DOHH2 (cell line): ENCODE results near the gene TFDP1.
"Not testable (repeated sequence)": the region's sequence is repeated elsewhere in the genome, so short reads cannot be mapped to it uniquely, and the experiment has no call there.

ENCODE experiments used
- CTCF ChIP-seq: fragments of 200-600 bp; sonication (generic); IDR thresholded peaks from one replicate; pipeline ENCODE4 v1.5.1; 2014; ENCODE audit warnings: antibody characterized with exemption, mild to moderate bottlenecking, low read depth, low read length; ENCODE audit not compliant: poor library complexity, severe bottlenecking
- EZH2phosphoT487 ChIP-seq: fragments of 200-600 bp; sonication (generic); IDR thresholded peaks from 2 replicates; pipeline ENCODE4 v1.6.1; 2017; ENCODE audit warnings: borderline replicate concordance, mild to moderate bottlenecking, antibody characterized with exemption, low read length, moderate library complexity, mixed read lengths

DNA sequence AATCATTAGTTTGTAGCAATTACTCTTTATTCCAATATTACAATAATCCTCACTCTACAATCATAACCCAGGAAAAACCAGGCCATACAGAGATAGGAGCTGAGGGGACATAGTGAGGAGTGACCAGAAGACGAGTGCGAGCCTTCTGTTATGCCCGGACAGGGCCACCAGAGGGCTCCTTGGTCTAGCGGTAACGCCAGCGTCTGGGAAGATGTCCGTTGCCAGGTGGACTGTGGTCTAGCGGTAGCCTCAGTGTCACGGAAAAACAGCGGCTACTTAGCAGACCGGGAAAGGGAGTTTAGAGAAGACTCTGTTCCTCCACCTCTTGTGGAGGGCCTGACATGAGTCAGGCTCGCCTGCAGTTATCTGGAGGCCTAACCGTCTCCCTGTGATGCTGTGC, 36.9 kb downstream of the TFDP1 start:
- TF ChIP-seq CTCF, EZH2phosphoT487: not testable (repeated sequence)
